Sigmoid colon (tissue), 4 donors: ENCODE data around the gene PAGR1.

Source experiments
- CTCF ChIP-seq, 4 experiments: fragments of 450-650 bp in 3 of 4; fragments of 200-600 bp in 1 of 4; IDR thresholded peaks; one replicate each; pipeline ENCODE4 v1.5.1; 2016 to 2019; ENCODE audit warnings: antibody characterized with exemption in 4 of 4, mild to moderate bottlenecking in 3 of 4, moderate library complexity in 2 of 4
- EP300 ChIP-seq, 4 donors: sonication (generic); formaldehyde crosslinking; IDR thresholded peaks; one replicate each; pipeline ENCODE4 v1.6.1; 2017; ENCODE audit warnings: antibody characterized with exemption in 4 of 4
- POLR2A ChIP-seq, 2 donors: fragments of 450-650 bp; IDR thresholded peaks; one replicate each; pipeline ENCODE4 v1.6.1; 2016; ENCODE audit warnings: antibody characterized with exemption in 2 of 2, mild to moderate bottlenecking in 2 of 2, moderate library complexity in 2 of 2

- TF ChIP-seq CTCF (IDR thresholded peaks at IDR 0.05) (no peak), EP300 (IDR thresholded peaks at IDR 0.05) (no peak), POLR2A (IDR thresholded peaks at IDR 0.05) (no peak)
Measured at GRCh38 chr16:29842732-29843346, 26.9 kb downstream of the PAGR1 start.
